HCT116 (cell line): ENCODE results near the gene COQ3.

ENCODE experiments used
- CTCF ChIP-seq, 3 experiments: fragments of 200-600 bp in 1 of 3; sonication (generic) in 1 of 3; IDR thresholded peaks in 2 of 3; conservative IDR thresholded peaks in 1 of 3; 2 replicates each; pipeline ENCODE4 v1.5.1; 2012 to 2017; ENCODE audit warnings: low read depth in 2 of 3, low read length in 2 of 3, antibody characterized with exemption in 1 of 3, borderline replicate concordance in 1 of 3, control low read depth in 1 of 3, mild to moderate bottlenecking in 1 of 3, mixed read lengths in 1 of 3, mixed run types in 1 of 3, moderate library complexity in 1 of 3; ENCODE audit not compliant: insufficient read depth in 1 of 3
- EGR1 ChIP-seq: IDR thresholded peaks from 2 replicates; pipeline ENCODE4 v1.6.1; 2012; ENCODE audit warnings: low read depth
- ELF1 ChIP-seq: IDR thresholded peaks from 2 replicates; pipeline ENCODE4 v1.6.1; 2012; ENCODE audit warnings: low read depth, borderline replicate concordance
- EZH2 ChIP-seq: fragments of 200-600 bp; sonication (generic); IDR thresholded peaks from 2 replicates; pipeline ENCODE4 v1.6.1; 2017; ENCODE audit warnings: antibody characterized with exemption, mixed run types
- EZH2phosphoT487 ChIP-seq: fragments of 200-600 bp; IDR thresholded peaks from 2 replicates; pipeline ENCODE4 v1.6.1; 2018; ENCODE audit warnings: antibody characterized with exemption, borderline replicate concordance
- JUND ChIP-seq: IDR thresholded peaks from 2 replicates; pipeline ENCODE4 v1.6.1; 2012
- POLR2A ChIP-seq: IDR thresholded peaks from 2 replicates; pipeline ENCODE4 v1.7.0; 2011; ENCODE audit warnings: borderline replicate concordance; ENCODE audit not compliant: insufficient read depth, insufficient read length; ENCODE audit errors: extremely low read depth
- POLR2AphosphoS5 ChIP-seq: IDR thresholded peaks from 2 replicates; pipeline ENCODE4 v1.6.1; 2011; ENCODE audit warnings: mild to moderate bottlenecking, low read depth, low read length, moderate library complexity
- SIN3A ChIP-seq: IDR thresholded peaks from 2 replicates; pipeline ENCODE4 v1.6.1; 2012; ENCODE audit warnings: low read depth
- SP1 ChIP-seq: IDR thresholded peaks from 2 replicates; pipeline ENCODE4 v1.6.1; 2012; ENCODE audit warnings: low read depth
- SRF ChIP-seq: IDR thresholded peaks from 2 replicates; pipeline ENCODE4 v1.6.1; 2012; ENCODE audit warnings: low read depth
- YY1 ChIP-seq: IDR thresholded peaks from 2 replicates; pipeline ENCODE4 v1.6.1; 2011; ENCODE audit warnings: low read length, low read depth, moderate library complexity, mild to moderate bottlenecking; ENCODE audit not compliant: insufficient replicate concordance; ENCODE audit errors: extremely low read depth
- ZFX ChIP-seq: fragments of 450-650 bp; IDR thresholded peaks from 2 replicates; pipeline ENCODE4 v1.6.1; 2017

- TF ChIP-seq SP1 (no peak), YY1 (no peak), POLR2A (no peak), CTCF (IDR thresholded peaks at IDR 0.05 in 2 of 3, conservative IDR thresholded peaks at IDR 0.05 in 1 of 3; ENCODE audit: borderline replicate concordance in 1 of 3, insufficient read depth in 1 of 3, low read depth in 2 of 3, low read length in 2 of 3) (no peak), EZH2phosphoT487 (no peak), SIN3A (no peak), POLR2AphosphoS5 (no peak), EGR1 (no peak), EZH2 (no peak), SRF (no peak), JUND (no peak), ELF1 (no peak), ZFX (no peak)
Measured at GRCh38 chr6:99432877-99433276, 38.9 kb upstream of the COQ3 start.
